B cell (primary cell): Measurements from ENCODE around the gene SMIM41.
A peak's percentile ranks its signal among the peaks of the same experiment; 100 is the strongest.

ENCODE experiments used
- CTCF ChIP-seq: fragments of 200-600 bp; IDR thresholded peaks from one replicate; pipeline ENCODE4 v1.8.0; 2022; ENCODE audit warnings: antibody characterized with exemption, mild to moderate bottlenecking
- EZH2 ChIP-seq: IDR thresholded peaks from 2 replicates; pipeline ENCODE4 v1.6.1; 2012; ENCODE audit warnings: borderline replicate concordance, low read depth, mild to moderate bottlenecking, moderate library complexity, low read length; ENCODE audit not compliant: insufficient read depth, poor library complexity, severe bottlenecking

- TF ChIP-seq CTCF: peak; percentile 98
- no peak for TF ChIP-seq EZH2
Observed at GRCh38 chr12:52082988-52083637, 3.6 kb downstream of the SMIM41 start.
